ENCODE results near the gene WASHC4. TPM values are rescaled to one million over a fixed set of nuclear protein-coding genes. Genes with fewer than 3 reads are reported as not detected.

WASHC4 gene
- total RNA-seq, 3 donors from 2014 or later = 34.2 to 50.4 (median 34.7) TPM

- Histone ChIP-seq H3K36me3 (ENCODE audit: low read depth) (peaks cover 8% of the 10 kb centered on the region), H3K4me1 (ENCODE audit: low read depth) (no peaks in the 10 kb centered on the region), H3K9me3 (no peaks in the 10 kb centered on the region), H3K4me3 (no peak overlapping the region)
- ATAC-seq (no peak), DNase-seq (no peak)
- intact Hi-C loops (cut with DNase I, micrococcal nuclease) = no loop called here
- no peak for TF ChIP-seq CTCF (IDR thresholded peaks at IDR 0.05)
These were observed 13.0 kb downstream of the WASHC4 start for GRCh38 chr12:105120551-105120950.

- intact Hi-C loops (cut with DNase I, micrococcal nuclease) = no loop called here
- no peaks in the 10 kb centered on the region for H3K9me3 ChIP-seq
- TF ChIP-seq CTCF (IDR thresholded peaks at IDR 0.05) = no peak
These were observed 30.7 kb downstream of the WASHC4 start for GRCh38 chr12:105138248-105138647.

GRCh38 chr12:105141320-105141922 lies 33.9 kb downstream of the WASHC4 start:
- no peak for ATAC-seq
- no peak overlapping the region for H3K4me3 ChIP-seq
- no peaks in the 10 kb centered on the region for H3K4me1 ChIP-seq (ENCODE audit: low read depth)
- no peaks in the 10 kb centered on the region for H3K9me3 ChIP-seq
- TF ChIP-seq CTCF (IDR thresholded peaks at IDR 0.05) = no peak
- intact Hi-C loops (cut with DNase I, micrococcal nuclease) = no loop called here
- H3K36me3 ChIP-seq (ENCODE audit: low read depth) = no peaks in the 10 kb centered on the region
- DNase-seq = no peak

More at GRCh38 chr12:105138248-105138647, 30.7 kb downstream of the WASHC4 start:
- Histone ChIP-seq H3K4me3 (no peak overlapping the region), H3K36me3 (ENCODE audit: low read depth) (no peaks in the 10 kb centered on the region), H3K4me1 (ENCODE audit: low read depth) (no peaks in the 10 kb centered on the region)
- DNase-seq (no peak), ATAC-seq (no peak)

GRCh38 chr12:105142259-105142658 lies 34.7 kb downstream of the WASHC4 start:
- no peaks in the 10 kb centered on the region for H3K9me3 ChIP-seq
- intact Hi-C loops (cut with DNase I, micrococcal nuclease) = no loop called here
- H3K4me1 ChIP-seq (ENCODE audit: low read depth) = no peaks in the 10 kb centered on the region
- no peaks in the 10 kb centered on the region for H3K36me3 ChIP-seq (ENCODE audit: low read depth)
- ATAC-seq (no peak), DNase-seq (no peak)
- no peak for TF ChIP-seq CTCF (IDR thresholded peaks at IDR 0.05)
- no peak overlapping the region for H3K4me3 ChIP-seq

- H3K36me3 ChIP-seq (ENCODE audit: low read depth) = no peaks in the 10 kb centered on the region
- no peaks in the 10 kb centered on the region for H3K9me3 ChIP-seq
- H3K4me3 ChIP-seq = no peak overlapping the region
- TF ChIP-seq CTCF (IDR thresholded peaks at IDR 0.05) = no peak
- intact Hi-C loops (cut with DNase I, micrococcal nuclease) = no loop called here
- ATAC-seq (no peak), DNase-seq (no peak)
- no peaks in the 10 kb centered on the region for H3K4me1 ChIP-seq (ENCODE audit: low read depth)
These were observed 48.7 kb downstream of the WASHC4 start for GRCh38 chr12:105156260-105156659.

GRCh38 chr12:105157606-105158005 lies 50.1 kb downstream of the WASHC4 start:
- intact Hi-C loops (cut with DNase I, micrococcal nuclease) = no loop called here
- Histone ChIP-seq H3K4me3 (no peak overlapping the region), H3K4me1 (ENCODE audit: low read depth) (no peaks in the 10 kb centered on the region), H3K9me3 (no peaks in the 10 kb centered on the region), H3K36me3 (ENCODE audit: low read depth) (no peaks in the 10 kb centered on the region)
- ATAC-seq (no peak), DNase-seq (no peak)
- TF ChIP-seq CTCF (IDR thresholded peaks at IDR 0.05) = no peak

Data from mucosa of descending colon (tissue), 3 donors.